GM19193 (cell line): Measurements from ENCODE around the gene STARD10.

Source experiments
- POLR2A ChIP-seq: IDR thresholded peaks from 4 replicates; pipeline ENCODE4 v1.6.1; 2011; ENCODE audit not compliant: insufficient read depth, insufficient read length; ENCODE audit errors: extremely low read depth

The STARD10 gene

GRCh38 chr11:72817966-72818365, 24.1 kb upstream of the STARD10 start:
- TF ChIP-seq POLR2A: no peak

DNA sequence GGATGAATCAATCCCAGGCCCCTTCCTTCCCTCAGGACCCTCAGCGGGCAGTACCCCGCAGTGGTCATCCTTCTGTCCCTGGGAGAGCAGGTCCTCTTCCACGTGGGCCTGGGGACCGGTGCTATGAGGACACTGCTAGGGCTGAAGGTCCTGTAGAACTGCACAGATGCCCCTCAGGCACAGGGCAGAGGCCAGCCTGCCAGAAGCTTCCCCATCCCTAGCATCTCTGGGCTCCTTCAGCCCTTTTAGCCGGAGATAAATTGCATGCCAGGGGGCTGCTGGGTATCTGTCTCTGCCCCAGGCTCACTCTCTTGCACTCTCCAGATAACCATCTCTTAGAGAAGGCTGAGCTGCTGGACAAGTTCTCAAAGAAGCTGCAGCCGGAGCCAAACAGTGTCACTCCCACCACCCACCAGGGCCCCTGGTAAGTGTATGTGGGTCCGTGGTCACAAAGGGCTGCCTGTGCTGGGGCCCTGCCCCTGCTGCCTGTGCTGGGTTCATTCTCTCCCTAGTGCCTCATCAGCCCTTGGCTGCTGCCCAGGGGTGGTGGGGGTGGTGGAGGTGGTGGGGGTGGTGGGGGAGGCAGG, 22.6 kb upstream of the STARD10 start:
- TF ChIP-seq POLR2A: no peak

- TF ChIP-seq POLR2A: no peak
Measured at GRCh38 chr11:72815110-72815618, 21.3 kb upstream of the STARD10 start.

- peak; percentile 73 for TF ChIP-seq POLR2A
Measured at GRCh38 chr11:72814286-72815109, 20.7 kb upstream of the STARD10 start, which contains the start of gene ATG16L2. Gene ATG16L2 (plus strand): TSS chr11:72814411. CDS start chr11:72814446, 35 bp downstream.

DNA sequence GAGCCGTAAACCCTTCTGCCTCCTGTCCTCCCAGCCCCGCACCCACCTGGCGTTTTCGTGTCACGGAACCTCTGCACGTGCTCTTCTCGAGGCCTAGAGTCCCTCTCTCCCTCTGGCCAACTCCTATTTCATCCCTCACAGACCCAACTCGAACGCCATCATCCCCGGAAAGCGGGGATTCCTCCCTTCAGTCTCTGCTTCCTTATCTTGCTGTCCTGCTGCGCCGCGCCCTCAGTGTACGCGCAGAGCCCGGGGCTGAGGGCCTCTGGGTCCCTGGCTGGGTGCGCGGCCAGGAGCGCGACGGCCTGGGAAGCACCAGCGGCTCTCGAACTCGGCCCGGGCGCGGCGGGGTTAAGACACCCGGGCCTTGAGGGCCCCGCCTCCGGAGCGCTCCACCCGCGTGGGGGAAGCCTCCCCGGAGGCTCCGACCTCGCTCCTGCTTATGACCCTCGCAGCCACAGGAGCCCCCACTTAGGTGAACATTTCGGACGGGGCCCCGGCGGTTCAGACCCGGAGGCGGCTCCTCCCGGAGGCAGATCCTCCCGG, 20.0 kb upstream of the STARD10 start:
- TF ChIP-seq POLR2A: peak; percentile 94

GRCh38 chr11:72812967-72813739, 19.3 kb upstream of the STARD10 start:
- TF ChIP-seq POLR2A: peak; percentile 36

GRCh38 chr11:72812604-72812966, 18.7 kb upstream of the STARD10 start:
- no peak for TF ChIP-seq POLR2A

GRCh38 chr11:72808331-72808798, 14.5 kb upstream of the STARD10 start:
- no peak for TF ChIP-seq POLR2A

- TF ChIP-seq POLR2A: no peak
Measured at GRCh38 chr11:72807792-72808191, 13.9 kb upstream of the STARD10 start.

DNA sequence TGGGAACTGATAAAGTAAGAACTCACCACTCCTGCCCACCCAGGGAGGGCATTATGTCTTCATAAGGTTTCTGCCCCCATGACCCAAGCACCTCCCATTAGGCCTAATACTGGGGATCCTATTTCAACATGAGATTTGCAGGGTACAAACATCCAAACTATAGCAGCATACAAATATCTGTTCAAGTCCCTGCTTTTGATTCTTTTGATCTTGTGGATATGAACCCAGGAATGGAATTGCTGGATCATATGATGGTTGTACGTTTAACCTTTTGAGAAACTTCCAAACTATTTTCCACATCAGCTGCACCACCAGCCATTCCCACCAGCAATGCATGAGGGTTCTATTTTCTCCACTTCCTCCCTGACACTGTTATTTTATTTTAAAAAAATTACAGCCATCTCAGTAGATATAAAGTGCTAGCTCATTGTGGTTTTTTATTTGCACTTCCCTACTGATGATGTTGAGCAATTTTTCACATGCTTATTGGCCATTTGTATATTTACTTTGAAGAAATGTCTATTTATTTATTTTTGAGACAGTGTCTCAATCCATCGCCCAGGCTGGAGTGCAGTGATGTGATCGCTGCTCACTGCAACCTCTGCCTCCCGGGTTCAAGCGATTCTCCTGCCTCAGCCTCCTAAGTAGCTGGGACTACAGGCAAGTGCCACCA, 13.3 kb upstream of the STARD10 start:
- no peak for TF ChIP-seq POLR2A

- no peak for TF ChIP-seq POLR2A
Measured at GRCh38 chr11:72805216-72805615, 11.4 kb upstream of the STARD10 start.

- TF ChIP-seq POLR2A: no peak
Measured at GRCh38 chr11:72802822-72803221, 9.0 kb upstream of the STARD10 start.

GRCh38 chr11:72799441-72799840, 5.6 kb upstream of the STARD10 start:
- no peak for TF ChIP-seq POLR2A

DNA sequence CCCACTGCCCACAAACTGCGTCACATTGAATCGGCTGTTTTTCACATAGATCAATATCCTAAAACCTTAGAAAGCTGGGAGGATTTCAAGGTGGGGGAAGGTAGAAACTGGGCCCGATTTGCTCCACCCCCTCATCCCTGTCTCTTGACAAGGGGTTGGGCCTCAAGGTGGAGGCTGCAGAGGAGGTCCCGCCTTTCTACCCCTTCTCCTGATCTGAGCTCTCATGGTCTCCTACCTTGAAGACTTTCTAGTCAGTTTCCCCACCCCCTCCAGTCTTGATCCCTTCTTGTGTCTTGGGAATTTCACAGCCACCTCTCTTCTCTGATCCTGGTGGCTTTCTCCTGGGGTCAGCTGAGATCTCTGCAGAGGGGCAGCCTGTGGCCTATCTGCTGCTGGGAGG, 4.5 kb upstream of the STARD10 start:
- no peak for TF ChIP-seq POLR2A
